Natural killer cell (primary cell): Measurements from ENCODE around the gene SLC7A14. TPM values are rescaled to one million over a fixed set of nuclear protein-coding genes. Genes with fewer than 3 reads are reported as not detected.

Experiments used
- ATAC-seq, 3 donors: fragments of 150-1000 bp in 2 of 3; fragments of 200-7000 bp in 1 of 3; cut with Tn5 transposase; 1 replicate in 1 of 3; 2 replicates in 2 of 3; pipeline ENCODE4 v1.10.0; 2021; ENCODE audit warnings: mild to moderate bottlenecking in 2 of 3, moderate library complexity in 2 of 3
- DNase-seq, 2 donors: peaks; one replicate each; pipeline versions ENCODE4 v3.0.0 to v3.0.0-alpha.2; 2013 to 2021; ENCODE audit warnings: mixed read lengths in 1 of 2
- H3K27ac ChIP-seq: one replicate; pipeline ENCODE4 v1.5.1; 2013; ENCODE audit warnings: mild to moderate bottlenecking, low read length
- H3K27me3 ChIP-seq: one replicate; pipeline ENCODE4 v1.6.1; 2013; ENCODE audit warnings: low read length; ENCODE audit not compliant: control insufficient read depth, insufficient read depth
- H3K36me3 ChIP-seq: one replicate; pipeline ENCODE4 v1.6.1; 2013; ENCODE audit warnings: low read length; ENCODE audit not compliant: control insufficient read depth, insufficient read depth
- H3K4me1 ChIP-seq: one replicate; pipeline ENCODE4 v1.6.1; 2013; ENCODE audit warnings: low read length; ENCODE audit not compliant: control insufficient read depth, insufficient read depth
- H3K4me3 ChIP-seq: one replicate; pipeline ENCODE4 v1.5.1; 2013; ENCODE audit warnings: low read length
- H3K9me3 ChIP-seq: one replicate; pipeline ENCODE4 v1.6.1; 2013; ENCODE audit warnings: low read length; ENCODE audit not compliant: control insufficient read depth, insufficient read depth
- H3K27ac Mint-ChIP-seq, 2 donors: one replicate each; pipeline ENCODE4 v1.8.0; 2022; ENCODE audit warnings: mild to moderate bottlenecking in 2 of 2, mixed read lengths in 2 of 2, moderate library complexity in 1 of 2
- H3K27me3 Mint-ChIP-seq, 2 donors: one replicate each; pipeline ENCODE4 v1.8.0; 2022; ENCODE audit warnings: low read depth in 2 of 2, mixed read lengths in 2 of 2
- H3K36me3 Mint-ChIP-seq: one replicate; pipeline ENCODE4 v1.8.0; 2022; ENCODE audit warnings: mixed read lengths
- H3K4me1 Mint-ChIP-seq, 2 donors: one replicate each; pipeline ENCODE4 v1.8.0; 2022; ENCODE audit warnings: mixed read lengths in 2 of 2
- H3K4me3 Mint-ChIP-seq: one replicate; pipeline ENCODE4 v1.8.0; 2022; ENCODE audit warnings: mild to moderate bottlenecking, moderate library complexity, mixed read lengths
- H3K9me3 Mint-ChIP-seq, 2 donors: one replicate each; pipeline ENCODE4 v1.8.0; 2022; ENCODE audit warnings: mixed read lengths in 2 of 2
- CTCF ChIP-seq: fragments of 200-600 bp; IDR thresholded peaks from one replicate; pipeline ENCODE4 v1.8.0; 2022; ENCODE audit warnings: antibody characterized with exemption
- WGBS: methylation state at CpG from one replicate; pipeline ENCODE4 v1.1.7; 2013; ENCODE audit warnings: missing lambda C conversion rate; ENCODE audit not compliant: insufficient coverage; 5-methylcytosine and 5-hydroxymethylcytosine counted together
- intact Hi-C: fragments of 100-400 bp; cut with micrococcal nuclease; formaldehyde crosslinking; loops from one replicate; pipeline ENCODE4 v1.14.2; 2022
- total RNA-seq, 4 donors: library from RNA; stranded (reverse); fragments of 120-200 nt in 1 of 4; gene quantifications; one replicate each; pipeline versions ENCODE4 v1.2.3 to v1.2.4, GENCODE V29; 2013 to 2022

The SLC7A14 gene
- total RNA-seq, 3 donors from 2014 or later (not counting 1 experiment from before 2014, with no cell fraction given): not detected

DNA sequence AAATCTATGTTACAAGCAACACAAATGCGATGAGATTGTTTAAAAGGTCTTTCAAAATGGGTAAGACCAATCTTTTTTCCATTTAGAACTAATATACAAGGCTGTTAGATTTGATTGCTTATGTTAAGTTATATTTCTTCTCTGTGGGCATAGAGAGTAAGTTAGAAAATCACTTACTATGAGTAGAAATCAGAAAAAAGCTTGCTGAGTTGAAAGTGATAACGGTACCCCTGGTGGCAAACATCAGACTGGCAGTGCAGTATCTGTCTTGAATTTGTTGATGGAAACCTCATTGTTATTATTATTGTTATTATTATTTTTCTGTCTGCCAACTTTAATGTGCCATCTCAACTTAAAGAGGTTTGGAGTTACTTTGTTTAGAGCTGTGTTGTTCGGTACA is 154.8 kb downstream of the SLC7A14 start:
- 100% methylated on average over 1 of the region's 3 CpGs for WGBS
- Mint-ChIP-seq H3K36me3 (no peaks in the 10 kb centered on the region), H3K27ac (no peak overlapping the region)

DNA sequence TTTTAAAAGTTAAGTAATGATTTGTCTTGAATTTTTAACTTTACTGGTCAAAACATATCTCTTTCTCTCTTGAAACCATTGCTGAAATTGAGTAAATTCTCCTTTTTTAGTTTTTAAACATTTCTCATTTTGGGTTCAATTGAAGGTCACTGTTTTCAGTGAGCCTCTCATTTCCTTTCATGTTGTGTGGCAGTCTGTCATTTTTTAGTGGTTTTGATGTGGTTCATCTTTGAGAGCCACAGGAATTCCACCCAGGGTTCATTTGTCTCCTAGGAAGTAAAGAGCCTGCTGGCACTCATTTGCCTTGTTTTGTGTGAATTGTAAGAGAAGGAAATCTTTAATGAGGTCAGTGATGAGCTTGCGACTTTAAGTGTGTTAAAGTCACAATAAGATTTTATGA is 156.8 kb downstream of the SLC7A14 start:
- Histone ChIP-seq H3K36me3 (no peaks in the 10 kb centered on the region), H3K4me3 (no peak overlapping the region), H3K27ac (no peak overlapping the region), H3K27me3 (no peaks in the 10 kb centered on the region), H3K4me1 (no peaks in the 10 kb centered on the region), H3K9me3 (no peaks in the 10 kb centered on the region)
- H3K27ac Mint-ChIP-seq: no peak overlapping the region
- no peak for TF ChIP-seq CTCF
- H3K4me3 Mint-ChIP-seq: no peak overlapping the region
- H3K27me3 Mint-ChIP-seq: peaks cover 0 to 15% of the 10 kb centered on the region in 2 donors
- peaks cover 10 to 19% of the 10 kb centered on the region in 2 donors for H3K4me1 Mint-ChIP-seq
- no peaks in the 10 kb centered on the region for H3K36me3 Mint-ChIP-seq
- 20% methylated on average over 1 of the region's 1 CpG for WGBS
- no peaks in the 10 kb centered on the region for H3K9me3 Mint-ChIP-seq
- intact Hi-C loops: no loop called here
- no peak for DNase-seq
- ATAC-seq: no peak

More for the DNA sequence above, 154.8 kb downstream of the SLC7A14 start:
- Mint-ChIP-seq H3K9me3 (no peaks in the 10 kb centered on the region), H3K4me3 (no peak overlapping the region), H3K27me3 (peaks cover 0 to 11% of the 10 kb centered on the region in 2 donors), H3K4me1 (peaks cover 7 to 17% of the 10 kb centered on the region in 2 donors)
- Histone ChIP-seq H3K36me3 (no peaks in the 10 kb centered on the region), H3K9me3 (no peaks in the 10 kb centered on the region), H3K4me3 (no peak overlapping the region), H3K27me3 (no peaks in the 10 kb centered on the region), H3K27ac (no peak overlapping the region), H3K4me1 (no peaks in the 10 kb centered on the region)
- no peak for DNase-seq
- ATAC-seq: no peak
- intact Hi-C loops: no loop called here
- TF ChIP-seq CTCF: no peak

GRCh38 chr3:170428095-170428494 is 157.8 kb downstream of the SLC7A14 start:
- Histone ChIP-seq H3K9me3 (no peaks in the 10 kb centered on the region), H3K4me3 (no peak overlapping the region), H3K36me3 (no peaks in the 10 kb centered on the region), H3K27me3 (no peaks in the 10 kb centered on the region), H3K4me1 (no peaks in the 10 kb centered on the region), H3K27ac (no peak overlapping the region)
- Mint-ChIP-seq H3K27me3 (peaks cover 0 to 15% of the 10 kb centered on the region in 2 donors), H3K4me1 (peaks cover 10 to 19% of the 10 kb centered on the region in 2 donors), H3K36me3 (no peaks in the 10 kb centered on the region), H3K9me3 (no peaks in the 10 kb centered on the region), H3K27ac (no peak overlapping the region), H3K4me3 (no peak overlapping the region)
- ATAC-seq: no peak
- intact Hi-C loops: no loop called here
- DNase-seq: no peak
- WGBS: 92% methylated on average over 2 of the region's 2 CpGs
- no peak for TF ChIP-seq CTCF

GRCh38 chr3:170426240-170426797 is 159.6 kb downstream of the SLC7A14 start:
- WGBS: 58% methylated on average over 2 of the region's 2 CpGs
- H3K27ac Mint-ChIP-seq: no peak overlapping the region

More at GRCh38 chr3:170426240-170426797, 159.6 kb downstream of the SLC7A14 start:
- TF ChIP-seq CTCF: no peak
- Mint-ChIP-seq H3K27me3 (peaks cover 4 to 15% of the 10 kb centered on the region in 2 donors), H3K4me1 (peaks cover 10 to 19% of the 10 kb centered on the region in 2 donors), H3K4me3 (no peak overlapping the region), H3K9me3 (no peaks in the 10 kb centered on the region), H3K36me3 (no peaks in the 10 kb centered on the region)
- intact Hi-C loops: no loop called here
- no peak for DNase-seq
- no peak overlapping the region for H3K27ac ChIP-seq
- H3K4me3 ChIP-seq: no peak overlapping the region
- H3K27me3 ChIP-seq: no peaks in the 10 kb centered on the region
- H3K4me1 ChIP-seq: no peaks in the 10 kb centered on the region
- ATAC-seq: peak in 1 of 3 donors; percentile 53
- no peaks in the 10 kb centered on the region for H3K9me3 ChIP-seq
- no peaks in the 10 kb centered on the region for H3K36me3 ChIP-seq
